ENCODE measurements around the gene LCE1C. TPM values are rescaled to one million over a fixed set of nuclear protein-coding genes. Genes with fewer than 3 reads are reported as not detected.

LCE1C gene
- total and polyA plus RNA-seq, 12 donors = not detected

GRCh38 chr1:152761609-152762213, 44.7 kb downstream of the LCE1C start:
- intact Hi-C loops (cut with DNase I) = no loop called here
- TF ChIP-seq, protein P1, sequence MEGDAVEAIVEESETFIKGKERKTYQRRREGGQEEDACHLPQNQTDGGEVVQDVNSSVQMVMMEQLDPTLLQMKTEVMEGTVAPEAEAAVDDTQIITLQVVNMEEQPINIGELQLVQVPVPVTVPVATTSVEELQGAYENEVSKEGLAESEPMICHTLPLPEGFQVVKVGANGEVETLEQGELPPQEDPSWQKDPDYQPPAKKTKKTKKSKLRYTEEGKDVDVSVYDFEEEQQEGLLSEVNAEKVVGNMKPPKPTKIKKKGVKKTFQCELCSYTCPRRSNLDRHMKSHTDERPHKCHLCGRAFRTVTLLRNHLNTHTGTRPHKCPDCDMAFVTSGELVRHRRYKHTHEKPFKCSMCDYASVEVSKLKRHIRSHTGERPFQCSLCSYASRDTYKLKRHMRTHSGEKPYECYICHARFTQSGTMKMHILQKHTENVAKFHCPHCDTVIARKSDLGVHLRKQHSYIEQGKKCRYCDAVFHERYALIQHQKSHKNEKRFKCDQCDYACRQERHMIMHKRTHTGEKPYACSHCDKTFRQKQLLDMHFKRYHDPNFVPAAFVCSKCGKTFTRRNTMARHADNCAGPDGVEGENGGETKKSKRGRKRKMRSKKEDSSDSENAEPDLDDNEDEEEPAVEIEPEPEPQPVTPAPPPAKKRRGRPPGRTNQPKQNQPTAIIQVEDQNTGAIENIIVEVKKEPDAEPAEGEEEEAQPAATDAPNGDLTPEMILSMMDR (IDR thresholded peaks at IDR 0.05) = no peak
- H3K27ac ChIP-seq = no peak overlapping the region
- 78 to 83% methylated on average over 3 of the region's 3 CpGs for WGBS, 2 donors
- no peaks in the 10 kb centered on the region for H3K9me3 ChIP-seq
- ATAC-seq (no peak), DNase-seq (no peak)
- no peaks in the 10 kb centered on the region for H3K4me1 ChIP-seq
- no peak overlapping the region for H3K4me3 ChIP-seq
- H3K27me3 ChIP-seq = peaks cover 0 to 16% (median 0%) of the 10 kb centered on the region in 7 donors
- no peaks in the 10 kb centered on the region for H3K36me3 ChIP-seq

DNA sequence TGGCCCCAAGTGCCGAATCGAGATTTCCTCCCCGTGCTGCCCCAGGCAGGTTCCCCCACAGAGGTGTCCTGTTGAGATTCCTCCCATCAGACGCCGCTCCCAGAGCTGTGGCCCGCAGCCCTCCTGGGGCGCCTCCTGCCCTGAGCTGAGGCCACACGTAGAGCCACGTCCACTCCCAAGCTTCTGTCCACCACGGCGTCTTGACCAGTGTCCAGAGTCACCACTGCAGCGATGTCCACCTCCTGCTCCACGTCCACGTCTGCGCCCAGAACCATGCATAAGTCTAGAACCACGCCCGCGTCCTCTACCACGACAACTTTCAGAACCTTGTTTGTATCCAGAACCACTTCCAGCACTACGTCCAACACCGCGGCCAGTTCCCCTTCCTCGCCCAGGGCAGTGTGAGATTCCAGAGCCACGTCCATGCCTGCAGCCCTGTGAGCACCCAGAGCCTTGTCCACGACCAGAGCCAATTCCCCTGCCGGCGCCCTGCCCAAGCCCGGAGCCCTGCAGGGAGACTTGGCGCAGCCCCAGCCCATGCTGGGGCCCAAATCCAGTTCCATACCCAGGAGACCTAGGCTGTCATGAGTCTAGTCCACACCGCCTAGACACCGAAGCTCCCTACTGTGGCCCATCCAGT, 45.8 kb downstream of the LCE1C start:
- intact Hi-C loops (cut with DNase I) = no loop called here
- H3K27me3 ChIP-seq = peaks cover 0 to 11% (median 0%) of the 10 kb centered on the region in 7 donors
- ATAC-seq = peak in 1 of 8 donors; percentile 41
- TF ChIP-seq, protein P1 (IDR thresholded peaks at IDR 0.05) = no peak
- H3K36me3 ChIP-seq = no peaks in the 10 kb centered on the region
- WGBS, 2 donors = 90 to 91% methylated on average over 31 of the region's 31 CpGs
- H3K9me3 ChIP-seq = no peaks in the 10 kb centered on the region
- H3K27ac ChIP-seq = no peak overlapping the region
- DNase-seq = no peak
- H3K4me3 ChIP-seq = no peak overlapping the region
- H3K4me1 ChIP-seq = no peaks in the 10 kb centered on the region

GRCh38 chr1:152759453-152760173, 46.8 kb downstream of the LCE1C start:
- TF ChIP-seq, protein P1 (IDR thresholded peaks at IDR 0.05) = no peak
- ATAC-seq (no peak), DNase-seq (no peak)
- intact Hi-C loops (cut with DNase I) = no loop called here
- Histone ChIP-seq H3K9me3 (no peaks in the 10 kb centered on the region), H3K4me1 (no peaks in the 10 kb centered on the region), H3K36me3 (no peaks in the 10 kb centered on the region), H3K27ac (no peak overlapping the region), H3K4me3 (no peak overlapping the region), H3K27me3 (peaks cover 0 to 14% (median 3%) of the 10 kb centered on the region in 7 donors)
- 82 to 83% methylated on average over 8 of the region's 8 CpGs for WGBS, 2 donors

GRCh38 chr1:152758636-152759035, 47.8 kb downstream of the LCE1C start:
- Histone ChIP-seq H3K9me3 (no peaks in the 10 kb centered on the region), H3K4me1 (no peaks in the 10 kb centered on the region), H3K4me3 (no peak overlapping the region), H3K36me3 (no peaks in the 10 kb centered on the region), H3K27me3 (peaks cover 0 to 12% (median 3%) of the 10 kb centered on the region in 7 donors), H3K27ac (no peak overlapping the region)
- WGBS, 2 donors = 78 to 80% methylated on average over 4 of the region's 4 CpGs
- DNase-seq = no peak
- ATAC-seq = no peak
- TF ChIP-seq, protein P1 (IDR thresholded peaks at IDR 0.05) = no peak
- intact Hi-C loops (cut with DNase I) = no loop called here
